WTC11 (cell line): ENCODE data around the gene ARPC3. TPM values are rescaled to one million over a fixed set of nuclear protein-coding genes. Genes with fewer than 3 reads are reported as not detected.

Source experiments
- ATAC-seq: fragments of 200-7000 bp; cut with Tn5 transposase; 2 replicates; pipeline ENCODE4 v1.10.0; 2021; ENCODE audit warnings: mild to moderate bottlenecking, moderate library complexity
- Bru-seq: library from RNA; stranded (reverse); fragments of 400-500 nt; gene quantifications from one replicate; lab custom pipeline; 2021; lab: Mats Ljungman, UMichigan
- CTCF ChIA-PET: fragments of 300-600 bp; sonication (Branson Sonifier 250); formaldehyde crosslinking; loops from one replicate; lab custom pipeline; 2021; ENCODE audit warnings: antibody characterized with exemption; lab: Charles Lee
- POLR2A ChIA-PET: fragments of 350-600 bp; sonication (Branson Sonifier 250); formaldehyde crosslinking; loops from one replicate; lab custom pipeline; 2021; ENCODE audit warnings: antibody characterized with exemption; lab: Charles Lee
- DNase-seq: peaks from one replicate; pipeline ENCODE4 v3.0.0; 2021; ENCODE audit warnings: low spot score
- H3K27ac Mint-ChIP-seq: 2 replicates; pipeline ENCODE4 v1.8.0; 2021; ENCODE audit warnings: mixed read lengths
- H3K27me3 Mint-ChIP-seq: 2 replicates; pipeline ENCODE4 v1.8.0; 2021; ENCODE audit warnings: low read depth, mild to moderate bottlenecking, moderate library complexity, mixed read lengths
- H3K36me3 Mint-ChIP-seq: 2 replicates; pipeline ENCODE4 v1.8.0; 2021; ENCODE audit warnings: mixed read lengths
- H3K4me1 Mint-ChIP-seq: 2 replicates; pipeline ENCODE4 v1.8.0; 2022; ENCODE audit warnings: mixed read lengths
- H3K4me3 Mint-ChIP-seq: 2 replicates; pipeline ENCODE4 v1.8.0; 2021; ENCODE audit warnings: mild to moderate bottlenecking, moderate library complexity, mixed read lengths
- H3K9me3 Mint-ChIP-seq: 2 replicates; pipeline ENCODE4 v1.8.0; 2021; ENCODE audit warnings: mixed read lengths
- ARID4B ChIP-seq: sonication (generic); formaldehyde crosslinking; IDR thresholded peaks from 2 replicates; pipeline ENCODE4 v1.8.0; 2023; ENCODE audit warnings: missing genetic modification reagents, mild to moderate bottlenecking, borderline replicate concordance
- CBFB ChIP-seq: sonication (generic); formaldehyde crosslinking; IDR thresholded peaks from 2 replicates; pipeline ENCODE4 v1.8.1; 2022; ENCODE audit warnings: mild to moderate bottlenecking, low read depth, missing genetic modification reagents
- CREM ChIP-seq: sonication (generic); formaldehyde crosslinking; IDR thresholded peaks from 2 replicates; pipeline ENCODE4 v1.8.1; 2022; ENCODE audit warnings: mild to moderate bottlenecking, missing genetic modification reagents, moderate library complexity
- ETV6 ChIP-seq: sonication (generic); formaldehyde crosslinking; IDR thresholded peaks from 2 replicates; pipeline ENCODE4 v1.8.1; 2022; ENCODE audit warnings: mild to moderate bottlenecking, missing genetic modification reagents
- FOXK1 ChIP-seq: sonication (generic); formaldehyde crosslinking; IDR thresholded peaks from 2 replicates; pipeline ENCODE4 v1.8.0; 2022; ENCODE audit warnings: mild to moderate bottlenecking, moderate library complexity, missing genetic modification reagents
- FOXP1 ChIP-seq: sonication (generic); formaldehyde crosslinking; IDR thresholded peaks from 2 replicates; pipeline ENCODE4 v1.8.0; 2022; ENCODE audit warnings: missing genetic modification reagents, mild to moderate bottlenecking, moderate library complexity, borderline replicate concordance
- GABPB1 ChIP-seq: sonication (generic); formaldehyde crosslinking; IDR thresholded peaks from 2 replicates; pipeline ENCODE4 v1.8.1; 2023; ENCODE audit warnings: mild to moderate bottlenecking, missing genetic modification reagents
- HMGXB4 ChIP-seq: sonication (generic); formaldehyde crosslinking; IDR thresholded peaks from 2 replicates; pipeline ENCODE4 v1.8.1; 2023; ENCODE audit warnings: mild to moderate bottlenecking, moderate library complexity, missing genetic modification reagents
- MLX ChIP-seq: sonication (generic); formaldehyde crosslinking; IDR thresholded peaks from 2 replicates; pipeline ENCODE4 v1.8.1; 2023; ENCODE audit warnings: mild to moderate bottlenecking, missing genetic modification reagents, moderate library complexity
- NFE2L1 ChIP-seq: sonication (generic); formaldehyde crosslinking; IDR thresholded peaks from 2 replicates; pipeline ENCODE4 v1.8.1; 2023; ENCODE audit warnings: missing genetic modification reagents
- SOX15 ChIP-seq: fragments of 250-450 bp; sonication (Bioruptor Pico); IDR thresholded peaks from 2 replicates; pipeline ENCODE4 v1.9.0; 2021; ENCODE audit warnings: mild to moderate bottlenecking
- SP1 ChIP-seq: sonication (generic); formaldehyde crosslinking; conservative IDR thresholded peaks from 2 replicates; pipeline ENCODE4 v1.8.1; 2022; ENCODE audit warnings: missing genetic modification reagents
- USF1 ChIP-seq: sonication (generic); formaldehyde crosslinking; IDR thresholded peaks from 2 replicates; pipeline ENCODE4 v1.8.0; 2022; ENCODE audit warnings: mild to moderate bottlenecking, missing genetic modification reagents
- ZNF232 ChIP-seq: sonication (generic); formaldehyde crosslinking; IDR thresholded peaks from 2 replicates; pipeline ENCODE4 v1.8.0; 2022; ENCODE audit warnings: mild to moderate bottlenecking, missing genetic modification reagents
- ZNF396 ChIP-seq: fragments of 250-450 bp; sonication (Bioruptor Pico); IDR thresholded peaks from 2 replicates; pipeline ENCODE4 v1.8.0; 2021; ENCODE audit warnings: mild to moderate bottlenecking, moderate library complexity, borderline replicate concordance
- long read RNA-seq, 3 experiments: library from RNA in 1 of 3; library from capped mRNA in 1 of 3; library from polyadenylated mRNA in 1 of 3; unstranded in 2 of 3; stranded (forward) in 1 of 3; transcript quantifications; one replicate each; pipeline ENCODE4 v2.0.0, GENCODE V29; 2021
- total RNA-seq: library from RNA; stranded (reverse); gene quantifications from 3 replicates; pipeline ENCODE4 v1.2.3, GENCODE V29; 2021
- TF ChIP-seq, protein P1 (sequence below): fragments of 250-450 bp; sonication (Bioruptor Pico); IDR thresholded peaks from 2 replicates; pipeline ENCODE4 v1.9.0; 2021; ENCODE audit warnings: mild to moderate bottlenecking
- TF ChIP-seq, protein P2 (sequence below): sonication (generic); formaldehyde crosslinking; IDR thresholded peaks from 2 replicates; pipeline ENCODE4 v1.8.0; 2022; ENCODE audit warnings: mild to moderate bottlenecking, missing genetic modification reagents
- TF ChIP-seq, protein P3 (sequence below): fragments of 200-600 bp; IDR thresholded peaks from 2 replicates; pipeline ENCODE4 v1.8.0; 2022; ENCODE audit warnings: antibody characterized with exemption
- TF ChIP-seq, protein P4 (sequence below): sonication (generic); formaldehyde crosslinking; IDR thresholded peaks from 2 replicates; pipeline ENCODE4 v1.8.1; 2023; ENCODE audit warnings: mild to moderate bottlenecking, missing genetic modification reagents
- TF ChIP-seq, protein P5 (sequence below): sonication (generic); formaldehyde crosslinking; IDR thresholded peaks from 2 replicates; pipeline ENCODE4 v1.8.0; 2022; ENCODE audit warnings: mild to moderate bottlenecking, missing genetic modification reagents

ARPC3 gene
- total RNA-seq: 145 to 163 TPM (median 149 TPM) in 3 replicates
- percentile 85 among the genes with signal in this experiment for Bru-seq, nascent RNA
- long read RNA-seq, experiment 1, transcript ARPC3-201 (7 exons, 1,014 nt): major isoform, 196 of 218 reads
- long read RNA-seq, experiment 1, partial matches to known transcripts: 11 of 218 reads
- long read RNA-seq, experiment 1, other reads (novel, unspliced or antisense): 11 of 218 reads
- long read RNA-seq, experiment 2, transcript ARPC3-201 (7 exons, 1,014 nt): major isoform, 259 of 326 reads
- long read RNA-seq, experiment 2, partial matches to known transcripts: 56 of 326 reads
- long read RNA-seq, experiment 2, other reads (novel, unspliced or antisense): 9 of 326 reads
- long read RNA-seq, experiment 3, transcript ARPC3-201 (7 exons, 1,014 nt): major isoform, 754 of 783 reads
- long read RNA-seq, experiment 3, partial matches to known transcripts: 4 of 783 reads
- long read RNA-seq, experiment 3, other reads (novel, unspliced or antisense): 24 of 783 reads

- ATAC-seq: peak; percentile 97
- TF ChIP-seq USF1 (no peak), MLX (CRISPR knock-in tag) (no peak), SP1 (CRISPR knock-in tag) (peak; percentile 91), NFE2L1 (CRISPR knock-in tag) (peak; percentile 8; the same call in 1 of the 2 replicates), ETV6 (peak; percentile 100), FOXP1 (peak; percentile 70; the same call in 1 of the 2 replicates), ZNF232 (CRISPR knock-in tag) (0 out of 2 replicates have a peak, but pooled peaks have one; percentile 27), ZNF396 (CRISPR knock-in tag) (no peak), CREM (CRISPR knock-in tag) (peak; percentile 66), HMGXB4 (peak; percentile 48; the same call in 1 of the 2 replicates), SOX15 (CRISPR knock-in tag) (no peak), FOXK1 (CRISPR knock-in tag) (peak; percentile 76; the same call in 1 of the 2 replicates), CBFB (0 out of 2 replicates have a peak, but pooled peaks have one; percentile 73), GABPB1 (peak; percentile 76), ARID4B (peak; percentile 90; the same call in 1 of the 2 replicates)
- TF ChIP-seq, protein P1, sequence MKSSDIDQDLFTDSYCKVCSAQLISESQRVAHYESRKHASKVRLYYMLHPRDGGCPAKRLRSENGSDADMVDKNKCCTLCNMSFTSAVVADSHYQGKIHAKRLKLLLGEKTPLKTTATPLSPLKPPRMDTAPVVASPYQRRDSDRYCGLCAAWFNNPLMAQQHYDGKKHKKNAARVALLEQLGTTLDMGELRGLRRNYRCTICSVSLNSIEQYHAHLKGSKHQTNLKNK (CRISPR knock-in tag): peak; percentile 48; the same call in 1 of the 2 replicates
- TF ChIP-seq, protein P2, sequence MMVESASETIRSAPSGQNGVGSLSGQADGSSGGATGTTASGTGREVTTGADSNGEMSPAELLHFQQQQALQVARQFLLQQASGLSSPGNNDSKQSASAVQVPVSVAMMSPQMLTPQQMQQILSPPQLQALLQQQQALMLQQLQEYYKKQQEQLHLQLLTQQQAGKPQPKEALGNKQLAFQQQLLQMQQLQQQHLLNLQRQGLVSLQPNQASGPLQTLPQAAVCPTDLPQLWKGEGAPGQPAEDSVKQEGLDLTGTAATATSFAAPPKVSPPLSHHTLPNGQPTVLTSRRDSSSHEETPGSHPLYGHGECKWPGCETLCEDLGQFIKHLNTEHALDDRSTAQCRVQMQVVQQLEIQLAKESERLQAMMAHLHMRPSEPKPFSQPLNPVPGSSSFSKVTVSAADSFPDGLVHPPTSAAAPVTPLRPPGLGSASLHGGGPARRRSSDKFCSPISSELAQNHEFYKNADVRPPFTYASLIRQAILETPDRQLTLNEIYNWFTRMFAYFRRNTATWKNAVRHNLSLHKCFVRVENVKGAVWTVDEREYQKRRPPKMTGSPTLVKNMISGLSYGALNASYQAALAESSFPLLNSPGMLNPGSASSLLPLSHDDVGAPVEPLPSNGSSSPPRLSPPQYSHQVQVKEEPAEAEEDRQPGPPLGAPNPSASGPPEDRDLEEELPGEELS: 0 out of 2 replicates have a peak, but pooled peaks have one; percentile 47
- TF ChIP-seq, protein P3, sequence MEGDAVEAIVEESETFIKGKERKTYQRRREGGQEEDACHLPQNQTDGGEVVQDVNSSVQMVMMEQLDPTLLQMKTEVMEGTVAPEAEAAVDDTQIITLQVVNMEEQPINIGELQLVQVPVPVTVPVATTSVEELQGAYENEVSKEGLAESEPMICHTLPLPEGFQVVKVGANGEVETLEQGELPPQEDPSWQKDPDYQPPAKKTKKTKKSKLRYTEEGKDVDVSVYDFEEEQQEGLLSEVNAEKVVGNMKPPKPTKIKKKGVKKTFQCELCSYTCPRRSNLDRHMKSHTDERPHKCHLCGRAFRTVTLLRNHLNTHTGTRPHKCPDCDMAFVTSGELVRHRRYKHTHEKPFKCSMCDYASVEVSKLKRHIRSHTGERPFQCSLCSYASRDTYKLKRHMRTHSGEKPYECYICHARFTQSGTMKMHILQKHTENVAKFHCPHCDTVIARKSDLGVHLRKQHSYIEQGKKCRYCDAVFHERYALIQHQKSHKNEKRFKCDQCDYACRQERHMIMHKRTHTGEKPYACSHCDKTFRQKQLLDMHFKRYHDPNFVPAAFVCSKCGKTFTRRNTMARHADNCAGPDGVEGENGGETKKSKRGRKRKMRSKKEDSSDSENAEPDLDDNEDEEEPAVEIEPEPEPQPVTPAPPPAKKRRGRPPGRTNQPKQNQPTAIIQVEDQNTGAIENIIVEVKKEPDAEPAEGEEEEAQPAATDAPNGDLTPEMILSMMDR: peak; percentile 50; the same call in 1 of the 2 replicates
- TF ChIP-seq, protein P4, sequence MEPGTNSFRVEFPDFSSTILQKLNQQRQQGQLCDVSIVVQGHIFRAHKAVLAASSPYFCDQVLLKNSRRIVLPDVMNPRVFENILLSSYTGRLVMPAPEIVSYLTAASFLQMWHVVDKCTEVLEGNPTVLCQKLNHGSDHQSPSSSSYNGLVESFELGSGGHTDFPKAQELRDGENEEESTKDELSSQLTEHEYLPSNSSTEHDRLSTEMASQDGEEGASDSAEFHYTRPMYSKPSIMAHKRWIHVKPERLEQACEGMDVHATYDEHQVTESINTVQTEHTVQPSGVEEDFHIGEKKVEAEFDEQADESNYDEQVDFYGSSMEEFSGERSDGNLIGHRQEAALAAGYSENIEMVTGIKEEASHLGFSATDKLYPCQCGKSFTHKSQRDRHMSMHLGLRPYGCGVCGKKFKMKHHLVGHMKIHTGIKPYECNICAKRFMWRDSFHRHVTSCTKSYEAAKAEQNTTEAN (CRISPR knock-in tag): 0 out of 2 replicates have a peak, but pooled peaks have one; percentile 21
- TF ChIP-seq, protein P5, sequence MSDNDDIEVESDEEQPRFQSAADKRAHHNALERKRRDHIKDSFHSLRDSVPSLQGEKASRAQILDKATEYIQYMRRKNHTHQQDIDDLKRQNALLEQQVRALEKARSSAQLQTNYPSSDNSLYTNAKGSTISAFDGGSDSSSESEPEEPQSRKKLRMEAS (CRISPR knock-in tag): peak; percentile 64
- POLR2A ChIA-PET: interaction anchor here (0.5 to 1.4 kb wide), 5 partner anchors 18 to 716 kb away, joined by 4 to 18 read pairs (median 6); partner anchors contain the start of genes FAM216A and GPN3
- H3K27me3 Mint-ChIP-seq: no peaks in the 10 kb centered on the region; the same call in 1 of the 2 replicates
- H3K9me3 Mint-ChIP-seq: no peaks in the 10 kb centered on the region
- H3K4me3 Mint-ChIP-seq: peak within 1 kb of the TSS; percentile 100
- H3K27ac Mint-ChIP-seq: peak within 1 kb of the TSS; percentile 98
- peak; percentile 94 for DNase-seq
- peaks cover 25% of the 10 kb centered on the region for H3K36me3 Mint-ChIP-seq
- CTCF ChIA-PET: interaction anchor here (0.6 to 4.2 kb wide), 45 partner anchors 9 to 933 kb away, joined by 3 to 61 read pairs (median 4); partner anchors contain the start of genes FAM216A, GPN3, IFT81 and TCTN1
- H3K4me1 Mint-ChIP-seq: peaks cover 7% of the 10 kb centered on the region; the same call in 1 of the 2 replicates
Observed at GRCh38 chr12:110449799-110450497, at the start of gene ARPC3. Gene ARPC3, minus strand, starts transcription at chr12:110450337. Its CDS starts 77 bp downstream, at chr12:110450260.
